ENCODE data around the gene NATD1. TPM values are rescaled to one million over a fixed set of nuclear protein-coding genes. Genes with fewer than 3 reads are reported as not detected.

The NATD1 gene
- total RNA-seq, 4 donors from 2014 or later, result 8.9 to 22.2 (median 15.4) TPM

GRCh38 chr17:21246698-21247097 is 6.5 kb downstream of the NATD1 start:
- H3K36me3 ChIP-seq, result peaks cover 0 to 34% of the 10 kb centered on the region in 2 donors
- TF ChIP-seq POLR2A (IDR thresholded peaks at IDR 0.05) (no peak), POLR2AphosphoS5 (IDR thresholded peaks at IDR 0.05) (no peak), EP300 (IDR thresholded peaks at IDR 0.05) (no peak)
- TF ChIP-seq, protein P1, sequence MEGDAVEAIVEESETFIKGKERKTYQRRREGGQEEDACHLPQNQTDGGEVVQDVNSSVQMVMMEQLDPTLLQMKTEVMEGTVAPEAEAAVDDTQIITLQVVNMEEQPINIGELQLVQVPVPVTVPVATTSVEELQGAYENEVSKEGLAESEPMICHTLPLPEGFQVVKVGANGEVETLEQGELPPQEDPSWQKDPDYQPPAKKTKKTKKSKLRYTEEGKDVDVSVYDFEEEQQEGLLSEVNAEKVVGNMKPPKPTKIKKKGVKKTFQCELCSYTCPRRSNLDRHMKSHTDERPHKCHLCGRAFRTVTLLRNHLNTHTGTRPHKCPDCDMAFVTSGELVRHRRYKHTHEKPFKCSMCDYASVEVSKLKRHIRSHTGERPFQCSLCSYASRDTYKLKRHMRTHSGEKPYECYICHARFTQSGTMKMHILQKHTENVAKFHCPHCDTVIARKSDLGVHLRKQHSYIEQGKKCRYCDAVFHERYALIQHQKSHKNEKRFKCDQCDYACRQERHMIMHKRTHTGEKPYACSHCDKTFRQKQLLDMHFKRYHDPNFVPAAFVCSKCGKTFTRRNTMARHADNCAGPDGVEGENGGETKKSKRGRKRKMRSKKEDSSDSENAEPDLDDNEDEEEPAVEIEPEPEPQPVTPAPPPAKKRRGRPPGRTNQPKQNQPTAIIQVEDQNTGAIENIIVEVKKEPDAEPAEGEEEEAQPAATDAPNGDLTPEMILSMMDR (IDR thresholded peaks at IDR 0.05), result no peak
- WGBS, 2 donors (ENCODE audit: low coverage in 1 of 2), result 83 to 92% methylated on average over 1 to 3 of the region's 4 CpGs
- H3K27me3 ChIP-seq, result no peaks in the 10 kb centered on the region
- no peaks in the 10 kb centered on the region for H3K9me3 ChIP-seq
- no peak overlapping the region for H3K27ac ChIP-seq
- no peak for ATAC-seq
- H3K4me3 ChIP-seq, result no peak overlapping the region
- H3K4me1 ChIP-seq, result peaks cover 0 to 33% (median 9%) of the 10 kb centered on the region in 3 donors

GRCh38 chr17:21245639-21246084 is 7.5 kb downstream of the NATD1 start:
- peaks cover 0 to 23% (median 2%) of the 10 kb centered on the region in 3 donors for H3K4me1 ChIP-seq
- no peak overlapping the region for H3K27ac ChIP-seq
- no peak for ATAC-seq
- WGBS, 2 donors (ENCODE audit: low coverage in 1 of 2), result 70 to 81% methylated on average over 4 to 5 of the region's 9 CpGs
- H3K9me3 ChIP-seq, result no peaks in the 10 kb centered on the region
- TF ChIP-seq EP300 (IDR thresholded peaks at IDR 0.05) (no peak), POLR2AphosphoS5 (IDR thresholded peaks at IDR 0.05) (no peak), POLR2A (IDR thresholded peaks at IDR 0.05) (no peak)
- TF ChIP-seq, protein P1 (IDR thresholded peaks at IDR 0.05), result no peak
- no peaks in the 10 kb centered on the region for H3K27me3 ChIP-seq
- H3K4me3 ChIP-seq, result no peak overlapping the region
- H3K36me3 ChIP-seq, result peaks cover 0 to 43% of the 10 kb centered on the region in 2 donors

GRCh38 chr17:21243516-21244303 is 9.5 kb downstream of the NATD1 start:
- Histone ChIP-seq H3K27ac (no peak overlapping the region), H3K27me3 (no peaks in the 10 kb centered on the region)

DNA sequence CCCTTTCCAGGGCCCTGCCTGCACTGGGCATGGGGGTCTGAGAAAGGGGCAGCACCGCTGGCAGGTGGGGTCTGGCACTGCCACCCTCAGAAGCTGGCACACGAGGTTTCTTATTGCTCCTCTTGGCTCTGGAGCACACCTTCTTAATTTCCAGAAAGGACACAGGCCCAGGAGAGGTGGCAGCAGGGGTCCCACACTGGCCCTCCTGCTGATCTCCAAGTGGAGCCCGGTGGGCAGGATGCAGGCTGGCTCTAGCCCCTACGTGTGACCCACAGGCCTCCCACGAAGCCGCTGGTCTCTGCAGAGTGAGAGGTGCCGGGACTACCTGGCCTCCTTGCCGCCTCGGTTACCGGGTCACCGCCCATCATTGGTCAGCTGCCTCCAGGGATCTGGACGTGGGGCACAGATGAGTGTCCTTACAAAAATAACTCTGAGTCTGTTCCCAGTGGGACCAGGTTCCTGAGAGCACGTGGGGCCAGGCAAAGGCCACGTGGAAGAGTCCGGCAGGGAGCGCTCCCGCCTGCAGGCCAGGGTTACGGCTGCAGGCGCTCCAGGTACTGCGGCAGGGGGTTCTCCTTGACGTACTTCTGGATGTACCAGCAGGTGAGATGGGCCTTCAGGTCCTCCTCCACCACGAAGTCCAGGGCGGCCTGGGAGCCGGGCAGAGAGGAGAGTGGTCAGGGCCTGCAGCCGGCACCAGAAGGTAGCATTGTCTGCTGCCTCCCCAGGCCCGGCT is 10.3 kb downstream of the NATD1 start:
- no peak overlapping the region for H3K27ac ChIP-seq
- peaks cover 0 to 48% of the 10 kb centered on the region in 2 donors for H3K36me3 ChIP-seq
- TF ChIP-seq, protein P1 (IDR thresholded peaks at IDR 0.05), result no peak
- peaks cover 0 to 6% (median 0%) of the 10 kb centered on the region in 3 donors for H3K4me1 ChIP-seq
- H3K4me3 ChIP-seq, result no peak overlapping the region
- no peak for ATAC-seq
- no peaks in the 10 kb centered on the region for H3K27me3 ChIP-seq
- WGBS, 2 donors (ENCODE audit: low coverage in 1 of 2), result 72% methylated on average over 5 of the region's 26 CpGs; no CpG with 5 or more reads in 1 of the 2 donors
- H3K9me3 ChIP-seq, result no peaks in the 10 kb centered on the region

More at GRCh38 chr17:21243516-21244303, 9.5 kb downstream of the NATD1 start:
- Histone ChIP-seq H3K4me3 (no peak overlapping the region), H3K4me1 (peaks cover 0 to 6% (median 0%) of the 10 kb centered on the region in 3 donors), H3K36me3 (peaks cover 0 to 48% of the 10 kb centered on the region in 2 donors), H3K9me3 (no peaks in the 10 kb centered on the region)
- ATAC-seq, result no peak
- TF ChIP-seq, protein P1 (IDR thresholded peaks at IDR 0.05), result no peak
- no peak for TF ChIP-seq POLR2A (IDR thresholded peaks at IDR 0.05)
- no peak for TF ChIP-seq EP300 (IDR thresholded peaks at IDR 0.05)
- no peak for TF ChIP-seq POLR2AphosphoS5 (IDR thresholded peaks at IDR 0.05)
- WGBS, 2 donors (ENCODE audit: low coverage in 1 of 2), result no CpG with 5 or more reads among the region's 23 CpGs
